Neural cell (in vitro differentiated cells): Measurements from ENCODE around the gene AKT3. TPM values are rescaled to one million over a fixed set of nuclear protein-coding genes. Genes with fewer than 3 reads are reported as not detected.

Source experiments
- H2AFZ ChIP-seq: fragments of 200-600, 300-800 bp; sonication (generic), shearing (Covaris generic); 2 replicates; pipeline ENCODE4 v1.6.0; 2014; ENCODE audit warnings: low read depth, mild to moderate bottlenecking, antibody characterized with exemption, low read length, moderate library complexity
- H3F3A ChIP-seq: fragments of 200-600 bp; shearing (Covaris generic); 2 replicates; pipeline ENCODE4 v1.6.1; 2016; ENCODE audit warnings: mild to moderate bottlenecking, moderate library complexity, mixed read lengths, antibody characterized with exemption, low read length; ENCODE audit not compliant: insufficient read depth, poor library complexity, severe bottlenecking
- H3K27ac ChIP-seq: fragments of 200-600, 300-800 bp; sonication (generic), shearing (Covaris generic); 2 replicates; pipeline ENCODE4 v1.5.1; 2014; ENCODE audit warnings: mild to moderate bottlenecking, low read length, moderate library complexity
- H3K27me3 ChIP-seq: fragments of 300-800, 200-600 bp; sonication (generic), shearing (Covaris generic); 2 replicates; pipeline ENCODE4 v1.6.0; 2014; ENCODE audit warnings: mild to moderate bottlenecking, low read depth, low read length, moderate library complexity; ENCODE audit not compliant: insufficient read depth
- H3K36me3 ChIP-seq: fragments of 300-800, 200-600 bp; sonication (generic), shearing (Covaris generic); 2 replicates; pipeline ENCODE4 v1.5.1; 2014; ENCODE audit warnings: mild to moderate bottlenecking, antibody characterized with exemption, low read length, moderate library complexity; ENCODE audit not compliant: insufficient read depth
- H3K4me2 ChIP-seq: fragments of 300-800, 200-600 bp; sonication (generic), shearing (Covaris generic); 2 replicates; pipeline ENCODE4 v1.6.0; 2014; ENCODE audit warnings: mild to moderate bottlenecking, low read length
- H3K4me3 ChIP-seq: fragments of 300-800, 200-600 bp; sonication (generic), shearing (Covaris generic); 2 replicates; pipeline ENCODE4 v1.5.1; 2014; ENCODE audit warnings: mild to moderate bottlenecking, low read length, moderate library complexity
- H3K79me2 ChIP-seq: fragments of 200-600 bp; shearing (Covaris generic); replicated peaks from 2 replicates; pipeline ENCODE4 v1.6.0; 2014; ENCODE audit warnings: mild to moderate bottlenecking, low read length, moderate library complexity; ENCODE audit not compliant: insufficient read depth
- H3K9ac ChIP-seq: fragments of 300-800, 200-600 bp; sonication (generic), shearing (Covaris generic); 2 replicates; pipeline ENCODE4 v1.6.1; 2016; ENCODE audit warnings: mild to moderate bottlenecking, low read length, mixed read lengths
- H3K9me2 ChIP-seq: fragments of 200-600 bp; shearing (Covaris generic); 2 replicates; pipeline ENCODE4 v1.6.1; 2016; ENCODE audit warnings: mild to moderate bottlenecking, low read length, mixed read lengths; ENCODE audit not compliant: insufficient read depth
- H3K9me3 ChIP-seq: fragments of 200-600, 300-800 bp; sonication (generic), shearing (Covaris generic); 2 replicates; pipeline ENCODE4 v1.6.1; 2016; ENCODE audit warnings: mild to moderate bottlenecking, mixed run types, low read length, moderate library complexity, mixed read lengths
- H4K20me1 ChIP-seq: fragments of 200-600 bp; shearing (Covaris generic); 2 replicates; pipeline ENCODE4 v1.6.1; 2016; ENCODE audit warnings: mild to moderate bottlenecking, mixed run types; ENCODE audit not compliant: insufficient read depth
- CTCF ChIP-seq: fragments of 450-650 bp; IDR thresholded peaks from 2 replicates; pipeline ENCODE4 v1.5.1; 2014; ENCODE audit warnings: antibody characterized with exemption, mild to moderate bottlenecking, moderate library complexity; ENCODE audit not compliant: poor library complexity, severe bottlenecking
- EP300 ChIP-seq: fragments of 450-650 bp; conservative IDR thresholded peaks from 2 replicates; pipeline ENCODE4 v1.6.1; 2014; ENCODE audit warnings: antibody characterized with exemption, mild to moderate bottlenecking, moderate library complexity; ENCODE audit not compliant: poor library complexity, severe bottlenecking
- EZH2 ChIP-seq: fragments of 200-600, 300-800 bp; shearing (Covaris generic), sonication (generic); IDR thresholded peaks from 2 replicates; pipeline ENCODE4 v1.6.1; 2014; ENCODE audit warnings: antibody characterized with exemption, low read length, borderline replicate concordance, mild to moderate bottlenecking; ENCODE audit not compliant: insufficient read depth, poor library complexity, severe bottlenecking
- MXI1 ChIP-seq: fragments of 450-650 bp; conservative IDR thresholded peaks from 2 replicates; pipeline ENCODE4 v1.6.1; 2014; ENCODE audit warnings: antibody characterized with exemption, mild to moderate bottlenecking; ENCODE audit not compliant: poor library complexity, severe bottlenecking
- POLR2AphosphoS5 ChIP-seq: IDR thresholded peaks from 2 replicates; pipeline ENCODE4 v1.6.1; 2012
- RAD21 ChIP-seq: fragments of 450-650 bp; conservative IDR thresholded peaks from 2 replicates; pipeline ENCODE4 v1.6.1; 2014; ENCODE audit warnings: antibody characterized with exemption, mild to moderate bottlenecking, moderate library complexity
- REST ChIP-seq: IDR thresholded peaks from 2 replicates; pipeline ENCODE4 v1.6.1; 2012; ENCODE audit warnings: borderline replicate concordance
- SMC3 ChIP-seq: fragments of 450-650 bp; conservative IDR thresholded peaks from 2 replicates; pipeline ENCODE4 v1.6.1; 2014; ENCODE audit warnings: antibody characterized with exemption, mild to moderate bottlenecking, moderate library complexity; ENCODE audit not compliant: poor library complexity
- TAF1 ChIP-seq: IDR thresholded peaks from 2 replicates; pipeline ENCODE4 v1.6.1; 2012; ENCODE audit warnings: low read depth
- polyA plus RNA-seq: library from polyadenylated mRNA; depleted of rRNA; stranded (reverse); fragments of >200 nt; gene quantifications from 2 replicates; pipeline ENCODE4 v1.2.3, GENCODE V29; 2014

AKT3 gene
- polyA plus RNA-seq, 1 donor from 2014 or later: 46.0 TPM

GRCh38 chr1:243461700-243462099, 388.3 kb downstream of the AKT3 start:
- no peaks in the 10 kb centered on the region for H3K9me2 ChIP-seq
- H3K27me3 ChIP-seq: no peaks in the 10 kb centered on the region
- no peaks in the 10 kb centered on the region for H3F3A ChIP-seq
- no peak for TF ChIP-seq CTCF
- TF ChIP-seq MXI1: no peak
- H3K9ac ChIP-seq: no peak overlapping the region
- no peaks in the 10 kb centered on the region for H3K9me3 ChIP-seq
- H3K4me2 ChIP-seq: no peak overlapping the region
- no peak overlapping the region for H3K4me3 ChIP-seq
- no peak overlapping the region for H2AFZ ChIP-seq
- H4K20me1 ChIP-seq: no peaks in the 10 kb centered on the region
- no peak overlapping the region for H3K27ac ChIP-seq
- H3K79me2 ChIP-seq: no peaks in the 10 kb centered on the region
- H3K36me3 ChIP-seq: no peaks in the 10 kb centered on the region

GRCh38 chr1:243459059-243459458, 391.0 kb downstream of the AKT3 start:
- Histone ChIP-seq H2AFZ (no peak overlapping the region), H3K9me3 (no peaks in the 10 kb centered on the region), H3K4me3 (no peak overlapping the region), H3K27me3 (no peaks in the 10 kb centered on the region), H4K20me1 (no peaks in the 10 kb centered on the region), H3K4me2 (no peak overlapping the region), H3K9me2 (no peaks in the 10 kb centered on the region), H3K79me2 (no peaks in the 10 kb centered on the region), H3F3A (no peaks in the 10 kb centered on the region), H3K36me3 (no peaks in the 10 kb centered on the region), H3K9ac (no peak overlapping the region), H3K27ac (no peak overlapping the region)
- TF ChIP-seq MXI1 (no peak), POLR2AphosphoS5 (no peak), EZH2 (no peak), REST (no peak)

- Histone ChIP-seq H3K4me2 (no peak overlapping the region), H3K27ac (no peak overlapping the region), H4K20me1 (no peaks in the 10 kb centered on the region), H3K27me3 (no peaks in the 10 kb centered on the region), H3F3A (no peaks in the 10 kb centered on the region), H3K79me2 (no peaks in the 10 kb centered on the region), H3K9ac (no peak overlapping the region), H2AFZ (no peak overlapping the region), H3K9me2 (no peaks in the 10 kb centered on the region), H3K9me3 (no peaks in the 10 kb centered on the region), H3K36me3 (no peaks in the 10 kb centered on the region), H3K4me3 (no peak overlapping the region)
- no peak for TF ChIP-seq REST
- TF ChIP-seq EP300: no peak
- TF ChIP-seq TAF1: no peak
- no peak for TF ChIP-seq MXI1
- no peak for TF ChIP-seq POLR2AphosphoS5
- no peak for TF ChIP-seq EZH2
- no peak for TF ChIP-seq RAD21
- no peak for TF ChIP-seq CTCF
- TF ChIP-seq SMC3: no peak
Observed at GRCh38 chr1:243457363-243457982, 392.6 kb downstream of the AKT3 start.
